Measurements from ENCODE around the gene EPHB4.

DNA sequence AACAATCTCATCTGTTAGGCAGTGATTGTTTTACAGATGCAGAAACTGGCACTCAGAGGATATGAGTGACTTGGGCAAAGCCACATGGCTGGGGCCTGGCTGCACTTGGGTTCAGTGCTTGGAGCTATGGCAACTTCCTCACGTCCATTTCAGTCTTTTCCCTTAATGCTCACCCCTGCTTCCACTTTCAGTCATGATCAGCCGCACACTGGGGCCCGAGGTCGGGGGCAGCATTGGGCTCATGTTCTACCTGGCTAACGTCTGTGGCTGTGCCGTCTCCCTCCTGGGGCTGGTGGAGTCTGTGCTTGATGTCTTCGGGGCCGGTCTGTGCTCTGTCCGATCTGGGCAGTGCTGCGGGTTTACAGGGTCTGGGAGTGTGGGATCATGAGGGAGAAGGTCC lies 28.2 kb upstream of the EPHB4 start:
- no peak for TF ChIP-seq ZNF621 (tag by site-specific recombination; IDR thresholded peaks at IDR 0.05)
- TF ChIP-seq ZEB2 (tag by site-specific recombination; IDR thresholded peaks at IDR 0.05), result no peak
- TF ChIP-seq, protein P1, sequence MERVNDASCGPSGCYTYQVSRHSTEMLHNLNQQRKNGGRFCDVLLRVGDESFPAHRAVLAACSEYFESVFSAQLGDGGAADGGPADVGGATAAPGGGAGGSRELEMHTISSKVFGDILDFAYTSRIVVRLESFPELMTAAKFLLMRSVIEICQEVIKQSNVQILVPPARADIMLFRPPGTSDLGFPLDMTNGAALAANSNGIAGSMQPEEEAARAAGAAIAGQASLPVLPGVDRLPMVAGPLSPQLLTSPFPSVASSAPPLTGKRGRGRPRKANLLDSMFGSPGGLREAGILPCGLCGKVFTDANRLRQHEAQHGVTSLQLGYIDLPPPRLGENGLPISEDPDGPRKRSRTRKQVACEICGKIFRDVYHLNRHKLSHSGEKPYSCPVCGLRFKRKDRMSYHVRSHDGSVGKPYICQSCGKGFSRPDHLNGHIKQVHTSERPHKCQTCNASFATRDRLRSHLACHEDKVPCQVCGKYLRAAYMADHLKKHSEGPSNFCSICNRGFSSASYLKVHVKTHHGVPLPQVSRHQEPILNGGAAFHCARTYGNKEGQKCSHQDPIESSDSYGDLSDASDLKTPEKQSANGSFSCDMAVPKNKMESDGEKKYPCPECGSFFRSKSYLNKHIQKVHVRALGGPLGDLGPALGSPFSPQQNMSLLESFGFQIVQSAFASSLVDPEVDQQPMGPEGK (tag by site-specific recombination; IDR thresholded peaks at IDR 0.05), result no peak
- no peak for TF ChIP-seq YY1 (tag by site-specific recombination; IDR thresholded peaks at IDR 0.05)
- TF ChIP-seq ZNF660 (tag by site-specific recombination; IDR thresholded peaks at IDR 0.05), result no peak
- TF ChIP-seq, protein P2, sequence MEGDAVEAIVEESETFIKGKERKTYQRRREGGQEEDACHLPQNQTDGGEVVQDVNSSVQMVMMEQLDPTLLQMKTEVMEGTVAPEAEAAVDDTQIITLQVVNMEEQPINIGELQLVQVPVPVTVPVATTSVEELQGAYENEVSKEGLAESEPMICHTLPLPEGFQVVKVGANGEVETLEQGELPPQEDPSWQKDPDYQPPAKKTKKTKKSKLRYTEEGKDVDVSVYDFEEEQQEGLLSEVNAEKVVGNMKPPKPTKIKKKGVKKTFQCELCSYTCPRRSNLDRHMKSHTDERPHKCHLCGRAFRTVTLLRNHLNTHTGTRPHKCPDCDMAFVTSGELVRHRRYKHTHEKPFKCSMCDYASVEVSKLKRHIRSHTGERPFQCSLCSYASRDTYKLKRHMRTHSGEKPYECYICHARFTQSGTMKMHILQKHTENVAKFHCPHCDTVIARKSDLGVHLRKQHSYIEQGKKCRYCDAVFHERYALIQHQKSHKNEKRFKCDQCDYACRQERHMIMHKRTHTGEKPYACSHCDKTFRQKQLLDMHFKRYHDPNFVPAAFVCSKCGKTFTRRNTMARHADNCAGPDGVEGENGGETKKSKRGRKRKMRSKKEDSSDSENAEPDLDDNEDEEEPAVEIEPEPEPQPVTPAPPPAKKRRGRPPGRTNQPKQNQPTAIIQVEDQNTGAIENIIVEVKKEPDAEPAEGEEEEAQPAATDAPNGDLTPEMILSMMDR (tag by site-specific recombination; IDR thresholded peaks at IDR 0.05), result no peak
- TF ChIP-seq, protein P3, sequence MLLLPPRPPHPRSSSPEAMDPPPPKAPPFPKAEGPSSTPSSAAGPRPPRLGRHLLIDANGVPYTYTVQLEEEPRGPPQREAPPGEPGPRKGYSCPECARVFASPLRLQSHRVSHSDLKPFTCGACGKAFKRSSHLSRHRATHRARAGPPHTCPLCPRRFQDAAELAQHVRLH (tag by site-specific recombination; IDR thresholded peaks at IDR 0.05), result no peak
